HepG2 (cell line): ENCODE data around the gene RGS19. TPM values are rescaled to one million over a fixed set of nuclear protein-coding genes. Genes with fewer than 3 reads are reported as not detected.

Experiments used
- ARNTL ChIP-seq: sonication (generic); formaldehyde crosslinking; IDR thresholded peaks from 2 replicates; pipeline ENCODE4 v1.4.0; 2020; ENCODE audit warnings: mild to moderate bottlenecking, missing genetic modification reagents
- ATAD3A ChIP-seq: sonication (generic); formaldehyde crosslinking; IDR thresholded peaks from 2 replicates; pipeline ENCODE4 v1.4.0; 2020; ENCODE audit warnings: missing genetic modification reagents
- CEBPB ChIP-seq: IDR thresholded peaks from 2 replicates; pipeline ENCODE4 v1.6.1; 2011; ENCODE audit warnings: low read depth, low read length, improper control_type of control experiment, borderline replicate concordance
- DMAP1 ChIP-seq: IDR thresholded peaks from 2 replicates; pipeline ENCODE4 v1.6.1; 2016
- GABPA ChIP-seq, 2 experiments: IDR thresholded peaks; 2 replicates each; pipeline ENCODE4 v1.6.1; 2011 to 2016; ENCODE audit warnings: low read depth in 2 of 2, low read length in 1 of 2, missing biosample characterization in 1 of 2, missing genetic modification characterization in 1 of 2
- IRF9 ChIP-seq: sonication (generic); formaldehyde crosslinking; IDR thresholded peaks from 2 replicates; pipeline ENCODE4 v1.8.0; 2022; ENCODE audit warnings: missing genetic modification reagents, mild to moderate bottlenecking, borderline replicate concordance
- KLF16 ChIP-seq, 2 experiments: sonication (generic) in 1 of 2; formaldehyde crosslinking in 1 of 2; IDR thresholded peaks; 2 replicates each; pipeline versions ENCODE4 v1.6.1 to v1.8.0; 2016 to 2023; ENCODE audit warnings: missing genetic modification reagents in 2 of 2, missing compliant biosample characterization in 1 of 2
- MAFF ChIP-seq: IDR thresholded peaks from 2 replicates; pipeline ENCODE4 v1.6.1; 2011; ENCODE audit warnings: low read depth, low read length, improper control_type of control experiment
- MED13 ChIP-seq: sonication (generic); formaldehyde crosslinking; IDR thresholded peaks from 2 replicates; pipeline ENCODE4 v1.5.0; 2020; ENCODE audit warnings: missing genetic modification reagents
- NR2F1 ChIP-seq, 2 experiments: fragments of 450-650 bp in 1 of 2; formaldehyde crosslinking in 1 of 2; IDR thresholded peaks; 2 replicates each; pipeline versions ENCODE4 v1.5.0 to v1.6.1; 2016 to 2020; ENCODE audit warnings: mild to moderate bottlenecking in 1 of 2, missing compliant biosample characterization in 1 of 2, missing genetic modification reagents in 1 of 2, moderate library complexity in 1 of 2
- POGK ChIP-seq: sonication (generic); formaldehyde crosslinking; conservative IDR thresholded peaks from 2 replicates; pipeline ENCODE4 v1.8.0; 2022; ENCODE audit warnings: mild to moderate bottlenecking, moderate library complexity, missing genetic modification reagents
- POLR2AphosphoS2 ChIP-seq: IDR thresholded peaks from 2 replicates; pipeline ENCODE4 v1.6.1; 2011; ENCODE audit warnings: low read depth, low read length, improper control_type of control experiment
- RBM39 ChIP-seq: fragments of 200-400 bp; formaldehyde crosslinking; IDR thresholded peaks from one replicate; pipeline ENCODE4 v1.6.1; 2018; ENCODE audit warnings: antibody characterized with exemption, mild to moderate bottlenecking, low read depth, low read length; ENCODE audit not compliant: poor library complexity, severe bottlenecking
- RCOR2 ChIP-seq: IDR thresholded peaks from 2 replicates; pipeline ENCODE4 v1.6.1; 2016; ENCODE audit warnings: missing biosample characterization, missing genetic modification reagents
- RORA ChIP-seq: sonication (generic); formaldehyde crosslinking; IDR thresholded peaks from 2 replicates; pipeline ENCODE4 v1.5.0; 2020; ENCODE audit warnings: mild to moderate bottlenecking, missing genetic modification reagents, moderate library complexity
- SCMH1 ChIP-seq: sonication (generic); formaldehyde crosslinking; IDR thresholded peaks from 2 replicates; pipeline ENCODE4 v1.9.0; 2021; ENCODE audit warnings: missing genetic modification reagents, mild to moderate bottlenecking, borderline replicate concordance
- TBP ChIP-seq: sonication (generic); formaldehyde crosslinking; IDR thresholded peaks from 2 replicates; pipeline ENCODE4 v1.5.0; 2020; ENCODE audit warnings: missing genetic modification reagents
- ZNF33A ChIP-seq: sonication (generic); formaldehyde crosslinking; IDR thresholded peaks from 2 replicates; pipeline ENCODE4 v1.5.1; 2020; ENCODE audit warnings: missing genetic modification reagents, mild to moderate bottlenecking, moderate library complexity, borderline replicate concordance
- ZNF503 ChIP-seq: sonication (generic); formaldehyde crosslinking; IDR thresholded peaks from 2 replicates; pipeline ENCODE4 v1.4.0; 2020; ENCODE audit warnings: missing genetic modification reagents
- ZNF709 ChIP-seq: sonication (generic); formaldehyde crosslinking; IDR thresholded peaks from 2 replicates; pipeline ENCODE4 v1.5.0; 2020; ENCODE audit warnings: mild to moderate bottlenecking, missing genetic modification reagents
- ZNF761 ChIP-seq: sonication (generic); formaldehyde crosslinking; conservative IDR thresholded peaks from 2 replicates; pipeline ENCODE4 v1.4.0; 2020; ENCODE audit warnings: mild to moderate bottlenecking, missing genetic modification reagents
- ZSCAN9 ChIP-seq: IDR thresholded peaks from 2 replicates; pipeline ENCODE4 v1.6.1; 2016; ENCODE audit warnings: borderline replicate concordance
- ZXDC ChIP-seq: sonication (generic); formaldehyde crosslinking; IDR thresholded peaks from 2 replicates; pipeline ENCODE4 v1.5.0; 2020; ENCODE audit warnings: mild to moderate bottlenecking, missing genetic modification reagents
- polyA plus RNA-seq, 8 experiments: library from polyadenylated mRNA; depleted of rRNA in 3 of 8; stranded (reverse) in 7 of 8; unstranded in 1 of 8; fragments of >200 nt; fragmentation: Illumina TruSeq in 4 of 8; extraction: Trizol in 4 of 8; gene quantifications; 2 replicates each; pipeline versions ENCODE4 v1.2.1 to v1.2.3, GENCODE V29; 2011 to 2016; ENCODE audit warnings: low read depth in 4 of 8, missing spikeins in 1 of 8, mixed read lengths in 1 of 8; ENCODE audit not compliant: insufficient read depth in 1 of 8
- total RNA-seq, 5 experiments: library from RNA; depleted of rRNA; stranded (reverse); fragments of >200 nt; fragmentation: Illumina TruSeq; extraction: Trizol; gene quantifications; 2 replicates each; pipeline ENCODE4 v1.2.3, GENCODE V29; 2016; ENCODE audit warnings: low read depth in 1 of 5

The RGS19 gene
- total and polyA plus RNA-seq, 2 of the 13 experiments (the other 11 are each of a cell fraction or from before 2014, with no cell fraction given) = 10.7 to 11.9 TPM

- TF ChIP-seq ZNF33A (CRISPR knock-in tag) (no peak), ZSCAN9 (CRISPR knock-in tag) (no peak), DMAP1 (peak; percentile 8; the same call in 1 of the 2 replicates), ZXDC (CRISPR knock-in tag) (no peak), CEBPB (no peak), RORA (CRISPR knock-in tag) (no peak), RCOR2 (no peak), POGK (CRISPR knock-in tag) (no peak), POLR2AphosphoS2 (peak; percentile 34; the same call in 1 of the 2 replicates), ZNF761 (0 out of 2 replicates have a peak, but pooled peaks have one; percentile 54), RBM39 (peak; percentile 90), TBP (CRISPR knock-in tag) (no peak), MED13 (CRISPR knock-in tag) (0 out of 2 replicates have a peak, but pooled peaks have one; percentile 65), ZNF709 (no peak), ATAD3A (0 out of 2 replicates have a peak, but pooled peaks have one; percentile 24), NR2F1 (CRISPR knock-in tag; IDR thresholded peaks at IDR 0.05) (no peak), SCMH1 (no peak), IRF9 (no peak), ARNTL (CRISPR knock-in tag) (no peak), MAFF (no peak), KLF16 (CRISPR knock-in tag; IDR thresholded peaks at IDR 0.05) (peak in 1 of 2 experiments; percentile 84; a peak in 1 of 4 replicates), GABPA (IDR thresholded peaks at IDR 0.05; ENCODE audit: low read depth, low read length) (no peak), GABPA (CRISPR knock-in tag; IDR thresholded peaks at IDR 0.05; ENCODE audit: low read depth) (0 out of 2 replicates have a peak, but pooled peaks have one; percentile 2), ZNF503 (CRISPR knock-in tag) (peak; percentile 5; the same call in 1 of the 2 replicates)
Measured at GRCh38 chr20:64041781-64042053, 37.6 kb downstream of the RGS19 start (continued).
